Measurements from ENCODE around the gene SLC9C1.
A peak's percentile ranks its signal among the peaks of the same experiment; 100 is the strongest.

Gene SLC9C1

DNA sequence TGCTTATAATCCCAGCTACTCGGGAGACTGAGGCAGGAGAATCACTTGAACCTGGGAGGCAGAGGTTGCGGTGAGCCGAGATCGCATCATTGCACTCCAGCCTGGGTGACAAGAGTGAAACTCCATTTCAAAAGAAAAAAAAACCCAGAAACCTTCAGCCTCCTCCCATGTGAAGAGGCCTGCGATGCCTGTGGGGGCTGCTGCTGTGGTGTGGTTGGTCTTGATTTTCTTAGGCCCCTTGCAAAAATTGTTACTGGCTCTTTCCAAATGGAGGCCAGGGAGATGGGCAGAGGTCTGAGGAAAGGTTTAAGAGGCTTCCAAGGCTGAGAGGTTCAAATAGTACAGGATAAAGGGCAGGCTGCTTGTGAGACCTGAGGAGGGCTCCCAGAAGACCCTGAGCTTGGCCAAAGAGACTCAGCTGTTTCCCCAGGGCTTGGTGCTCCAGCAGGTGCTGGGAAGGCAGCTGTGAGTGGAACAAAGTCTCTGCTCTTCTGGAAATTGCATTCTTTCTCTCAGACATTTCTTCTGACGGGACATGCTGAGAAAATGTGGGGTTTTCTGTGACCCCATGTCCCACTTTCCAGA lies 179.3 kb downstream of the SLC9C1 start:
- DNase-seq (ENCODE audit: low spot score): no peak

DNA sequence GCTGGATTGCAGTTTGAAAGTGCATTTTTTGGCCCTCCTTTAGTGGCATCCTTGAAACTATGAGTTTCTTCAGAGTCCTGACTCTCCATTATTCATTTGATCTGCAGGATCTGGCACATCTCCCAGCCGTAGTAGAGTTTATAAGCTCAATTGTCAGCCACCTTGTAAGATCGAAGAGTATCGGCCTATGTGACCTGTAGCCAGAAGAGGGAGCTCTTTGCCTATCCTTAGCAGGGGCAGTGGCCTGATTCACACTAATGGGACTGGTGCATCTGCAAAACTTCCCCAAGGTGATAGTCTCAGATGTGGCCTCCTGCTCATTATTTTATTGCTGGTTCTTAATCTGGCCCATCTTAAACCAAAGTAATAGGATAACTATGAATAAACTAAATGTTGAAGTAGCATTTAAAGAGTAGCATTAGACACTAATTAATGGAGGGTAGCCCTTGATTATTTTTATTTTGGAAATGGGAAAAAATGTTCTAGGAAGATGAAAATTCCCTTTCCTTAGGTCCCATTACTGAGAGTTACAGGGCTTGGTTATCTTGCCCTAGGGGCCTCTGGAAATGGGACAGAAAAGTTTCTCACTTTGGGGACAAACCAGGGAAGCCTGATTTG lies 182.1 kb downstream of the SLC9C1 start:
- peak; percentile 76 for DNase-seq (ENCODE audit: low spot score)

- DNase-seq (ENCODE audit: low spot score): no peak
Measured at GRCh38 chr3:112109322-112109721, 184.7 kb downstream of the SLC9C1 start.

DNA sequence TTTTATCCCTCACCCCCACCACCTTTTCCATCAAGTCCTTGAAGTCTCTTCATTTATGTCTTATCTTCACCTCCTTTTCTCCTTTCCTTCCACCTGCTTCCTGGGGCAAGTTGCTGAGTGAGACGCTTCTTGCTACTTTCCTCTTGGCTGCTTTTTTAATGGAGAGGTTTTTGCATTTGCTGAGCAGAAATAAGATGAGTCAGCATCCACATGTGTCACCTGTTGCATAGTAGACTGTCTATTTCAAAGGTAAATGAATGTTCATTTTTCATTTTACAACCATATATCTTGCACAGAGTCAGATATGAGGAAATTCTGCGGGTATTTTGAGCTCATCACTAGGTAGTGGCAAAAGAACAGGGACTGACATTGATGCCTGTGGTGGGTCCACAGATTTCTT lies 189.2 kb downstream of the SLC9C1 start:
- DNase-seq (ENCODE audit: low spot score): no peak

DNA sequence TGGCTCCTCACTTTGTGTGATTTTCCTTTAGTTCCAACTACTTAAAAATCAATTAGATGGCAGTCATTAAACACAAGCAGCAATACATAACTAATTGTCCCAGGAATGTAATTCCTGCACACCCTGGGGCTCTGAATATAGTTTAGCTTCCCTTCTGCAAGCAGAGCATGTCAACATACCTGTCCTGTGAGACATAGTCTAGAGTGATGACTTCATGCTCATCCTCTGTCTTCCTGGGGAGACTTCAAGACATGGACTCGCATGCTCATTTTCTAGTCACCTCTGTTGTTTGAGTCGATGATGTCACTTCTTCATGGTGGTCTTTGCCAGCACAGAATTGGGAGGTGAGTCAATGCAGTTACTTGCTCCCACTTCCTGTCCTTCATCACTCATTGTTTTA lies 192.1 kb downstream of the SLC9C1 start:
- DNase-seq (ENCODE audit: low spot score): no peak

DNA sequence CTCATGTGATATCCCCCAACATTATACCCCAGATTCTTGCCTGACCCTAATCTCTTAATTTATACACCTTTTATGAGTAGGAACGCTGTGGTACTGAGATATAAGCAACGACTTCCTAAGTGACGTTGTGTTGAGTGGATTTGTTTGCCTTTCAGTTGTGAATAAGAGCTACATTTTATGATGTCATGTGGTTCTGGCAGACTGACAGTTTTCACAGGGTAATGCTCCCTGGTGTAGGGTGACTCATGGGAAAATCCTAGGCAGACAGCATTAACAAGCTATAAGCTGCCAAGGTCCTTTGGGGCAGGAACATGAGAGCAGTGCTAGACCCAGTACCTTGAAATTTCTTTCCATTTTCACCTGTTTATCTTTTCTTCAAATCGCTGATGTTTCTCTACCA lies 196.6 kb downstream of the SLC9C1 start:
- no peak for DNase-seq (ENCODE audit: low spot score)

GRCh38 chr3:112096176-112096575 lies 197.8 kb downstream of the SLC9C1 start:
- DNase-seq (ENCODE audit: low spot score): no peak

DNA sequence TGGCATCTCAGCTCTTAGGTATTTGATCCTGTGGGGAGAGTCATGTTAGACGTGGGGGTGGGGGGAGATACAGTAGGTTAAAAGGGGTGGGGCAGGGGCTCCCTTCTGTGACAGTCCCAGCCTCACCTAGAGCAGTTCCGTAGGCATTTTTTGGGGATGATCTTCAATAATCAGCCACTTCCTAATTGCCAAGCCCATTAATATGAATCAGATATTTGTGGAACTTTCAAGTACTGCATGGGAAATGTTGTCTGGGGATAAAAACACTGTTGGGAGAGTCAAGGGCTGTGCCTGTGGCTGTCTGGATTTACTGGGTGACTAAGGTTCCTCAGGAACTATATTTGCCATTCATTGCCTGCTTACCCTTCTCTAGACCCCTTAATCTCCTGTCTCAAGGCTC lies 198.3 kb downstream of the SLC9C1 start:
- no peak for DNase-seq (ENCODE audit: low spot score)

GRCh38 chr3:112093180-112093522 lies 200.9 kb downstream of the SLC9C1 start:
- DNase-seq (ENCODE audit: low spot score): no peak

GRCh38 chr3:112092496-112093179 lies 201.4 kb downstream of the SLC9C1 start:
- no peak for DNase-seq (ENCODE audit: low spot score)

GRCh38 chr3:112090887-112091586 lies 203.0 kb downstream of the SLC9C1 start:
- DNase-seq (ENCODE audit: low spot score): no peak

Small RNA genes within 50 kb of the gene (small RNA-seq; reads per million reads assigned to genes)
- gene MIR567: 0 reads per million in 2 experiments

Data from SK-N-DZ (cell line).